Esophagus squamous epithelium (tissue), 5 donors: ENCODE measurements around the gene EIF4G1. TPM values are rescaled to one million over a fixed set of nuclear protein-coding genes. Genes with fewer than 3 reads are reported as not detected.

Experiments
- DNase-seq: peaks from one replicate; lab custom pipeline; 2025; lab: John Stamatoyannopoulos, UW
- H3K27ac ChIP-seq, 4 donors: fragments of 200-600 bp; sonication (generic); one replicate each; pipeline ENCODE4 v1.5.1; 2016 to 2019; ENCODE audit warnings: mild to moderate bottlenecking in 1 of 4
- H3K27me3 ChIP-seq, 4 donors: fragments of 200-600 bp; sonication (generic); 1 replicate in 3 of 4; 2 replicates in 1 of 4; pipeline versions ENCODE4 v1.5.1 to v1.6.0; 2017 to 2021; ENCODE audit warnings: antibody characterized with exemption in 1 of 4
- H3K36me3 ChIP-seq, 3 donors: fragments of 200-600 bp; sonication (generic); one replicate each; pipeline ENCODE4 v1.5.1; 2016 to 2019
- H3K4me1 ChIP-seq, 3 donors: fragments of 200-600 bp; sonication (generic); one replicate each; pipeline ENCODE4 v1.5.1; 2017 to 2019
- H3K4me3 ChIP-seq, 4 donors: fragments of 200-600 bp; sonication (generic); 1 replicate in 3 of 4; 2 replicates in 1 of 4; pipeline ENCODE4 v1.5.1; 2016 to 2019; ENCODE audit warnings: mild to moderate bottlenecking in 2 of 4, moderate library complexity in 1 of 4
- H3K9me3 ChIP-seq, 3 donors: fragments of 200-600 bp; sonication (generic); one replicate each; pipeline ENCODE4 v1.5.1; 2016 to 2019
- CTCF ChIP-seq, 6 experiments: fragments of 450-650 bp in 4 of 6; fragments of 200-600 bp in 2 of 6; sonication (generic) in 2 of 6; IDR thresholded peaks; one replicate each; pipeline ENCODE4 v1.5.1; 2016 to 2019; ENCODE audit warnings: antibody characterized with exemption in 6 of 6, mild to moderate bottlenecking in 4 of 6, moderate library complexity in 4 of 6
- POLR2A ChIP-seq, 4 donors: fragments of 450-650 bp; IDR thresholded peaks; one replicate each; pipeline ENCODE4 v1.6.1; 2017; ENCODE audit warnings: antibody characterized with exemption in 4 of 4, mild to moderate bottlenecking in 4 of 4, moderate library complexity in 3 of 4
- WGBS, 2 donors: methylation state at CpG; one replicate each; pipeline ENCODE4 v1.1.5; 2018; 5-methylcytosine and 5-hydroxymethylcytosine counted together
- intact Hi-C: fragments of 100-400 bp; cut with DNase I; formaldehyde crosslinking; loops from one replicate; pipeline ENCODE4 v1.15.0; 2022
- total RNA-seq, 4 donors: library from RNA; depleted of rRNA; stranded (reverse); fragments of >200 nt; gene quantifications; one replicate each; pipeline ENCODE4 v1.1.0, GENCODE V29; 2016
- donor health status: DM: yes; HTN: yes; CAD: no.

The EIF4G1 gene
- total RNA-seq, 4 donors from 2014 or later: 272 to 462 (median 352) TPM

- H3K27ac ChIP-seq: no peak overlapping the region
- no peak for TF ChIP-seq POLR2A (IDR thresholded peaks at IDR 0.05)
- peaks cover 4 to 51% (median 5%) of the 10 kb centered on the region in 3 donors for H3K36me3 ChIP-seq
- intact Hi-C loops: no loop called here
- no peaks in the 10 kb centered on the region for H3K27me3 ChIP-seq
- H3K9me3 ChIP-seq: no peaks in the 10 kb centered on the region
- H3K4me3 ChIP-seq: no peak overlapping the region
- WGBS, 2 donors: 78 to 92% methylated on average over 7 to 8 of the region's 24 CpGs
- peaks cover 13 to 69% (median 20%) of the 10 kb centered on the region in 3 donors for H3K4me1 ChIP-seq
- no peak for DNase-seq
These were observed 30.3 kb downstream of the EIF4G1 start for GRCh38 chr3:184344579-184345316.

- Histone ChIP-seq H3K4me1 (peaks cover 12 to 63% (median 20%) of the 10 kb centered on the region in 3 donors), H3K36me3 (peaks cover 4 to 51% (median 5%) of the 10 kb centered on the region in 3 donors), H3K27me3 (no peaks in the 10 kb centered on the region), H3K4me3 (no peak overlapping the region), H3K9me3 (no peaks in the 10 kb centered on the region), H3K27ac (peak overlapping the region in 2 of 4 donors; percentile 61 to 64)
- no peak for DNase-seq
- intact Hi-C loops: no loop called here
- 51 to 60% methylated on average over 9 to 10 of the region's 14 CpGs for WGBS, 2 donors
- TF ChIP-seq POLR2A (IDR thresholded peaks at IDR 0.05) (no peak), CTCF (IDR thresholded peaks at IDR 0.05) (peak in 4 of 6 experiments; percentile 41 to 67 (median 51))
These were observed 31.1 kb downstream of the EIF4G1 start for GRCh38 chr3:184345317-184346144.

- no peaks in the 10 kb centered on the region for H3K27me3 ChIP-seq
- 93 to 94% methylated on average over 7 to 12 of the region's 20 CpGs for WGBS, 2 donors
- H3K36me3 ChIP-seq: peaks cover 4 to 48% (median 5%) of the 10 kb centered on the region in 3 donors
- H3K4me3 ChIP-seq: no peak overlapping the region
- intact Hi-C loops: no loop called here
- peaks cover 11 to 58% (median 19%) of the 10 kb centered on the region in 3 donors for H3K4me1 ChIP-seq
- TF ChIP-seq CTCF (IDR thresholded peaks at IDR 0.05) (no peak), POLR2A (IDR thresholded peaks at IDR 0.05) (no peak)
- H3K27ac ChIP-seq: peak overlapping the region in 2 of 4 donors; percentile 44 to 64
- H3K9me3 ChIP-seq: no peaks in the 10 kb centered on the region
- no peak for DNase-seq
These were observed 32.2 kb downstream of the EIF4G1 start for GRCh38 chr3:184346480-184347190.

- no peaks in the 10 kb centered on the region for H3K9me3 ChIP-seq
- 74 to 77% methylated on average over 12 of the region's 12 CpGs for WGBS, 2 donors
- intact Hi-C loops: no loop called here
These were observed 33.1 kb downstream of the EIF4G1 start for GRCh38 chr3:184347321-184348056.

More at GRCh38 chr3:184347321-184348056, 33.1 kb downstream of the EIF4G1 start:
- TF ChIP-seq CTCF (IDR thresholded peaks at IDR 0.05) (no peak), POLR2A (IDR thresholded peaks at IDR 0.05) (no peak)
- H3K27ac ChIP-seq: no peak overlapping the region
- peaks cover 4 to 40% (median 5%) of the 10 kb centered on the region in 3 donors for H3K36me3 ChIP-seq
- DNase-seq: no peak
- peaks cover 5 to 58% (median 17%) of the 10 kb centered on the region in 3 donors for H3K4me1 ChIP-seq
- H3K4me3 ChIP-seq: no peak overlapping the region
- H3K27me3 ChIP-seq: no peaks in the 10 kb centered on the region
